NCI-H1930 (cell line): ENCODE results near the gene DOCK2.
"Not testable (repeated sequence)": the region's sequence is repeated elsewhere in the genome, so short reads cannot be mapped to it uniquely, and the experiment has no call there.

Source experiments
- DNase-seq, 2 experiments: peaks; one replicate each; lab custom pipeline; 2025; lab: John Stamatoyannopoulos, UW

Gene DOCK2

GRCh38 chr5:169789417-169789940 lies 152.4 kb downstream of the DOCK2 start:
- no peak for DNase-seq

- DNase-seq, result no peak
Measured at GRCh38 chr5:169791251-169791650, 154.2 kb downstream of the DOCK2 start.

- DNase-seq, result no peak
Measured at GRCh38 chr5:169795338-169795737, 158.3 kb downstream of the DOCK2 start.

GRCh38 chr5:169796731-169797130 lies 159.7 kb downstream of the DOCK2 start:
- DNase-seq, result no peak

GRCh38 chr5:169797577-169797976 lies 160.5 kb downstream of the DOCK2 start:
- DNase-seq, result no peak

GRCh38 chr5:169798438-169798837 lies 161.4 kb downstream of the DOCK2 start:
- DNase-seq, result no peak

GRCh38 chr5:169798906-169799660 lies 162.0 kb downstream of the DOCK2 start:
- no peak for DNase-seq

- no peak for DNase-seq
Measured at GRCh38 chr5:169801324-169801777, 164.3 kb downstream of the DOCK2 start.

GRCh38 chr5:169801781-169802180 lies 164.7 kb downstream of the DOCK2 start:
- no peak for DNase-seq

- DNase-seq, result no peak
Measured at GRCh38 chr5:169803077-169803981, 166.3 kb downstream of the DOCK2 start.

- no peak for DNase-seq
Measured at GRCh38 chr5:169804861-169805260, 167.8 kb downstream of the DOCK2 start.

- DNase-seq, result no peak
Measured at GRCh38 chr5:169805527-169805934, 168.5 kb downstream of the DOCK2 start.

GRCh38 chr5:169805937-169806700 lies 169.0 kb downstream of the DOCK2 start:
- no peak for DNase-seq

- DNase-seq, result no peak
Measured at GRCh38 chr5:169808118-169808581, 171.1 kb downstream of the DOCK2 start.

GRCh38 chr5:169808880-169809279 lies 171.8 kb downstream of the DOCK2 start:
- DNase-seq, result not testable (repeated sequence)

GRCh38 chr5:169809281-169809680 lies 172.2 kb downstream of the DOCK2 start:
- DNase-seq, result no peak

- no peak for DNase-seq
Measured at GRCh38 chr5:169810524-169810923, 173.4 kb downstream of the DOCK2 start.

GRCh38 chr5:169811023-169811422 lies 173.9 kb downstream of the DOCK2 start:
- DNase-seq, result no peak

GRCh38 chr5:169811680-169812079 lies 174.6 kb downstream of the DOCK2 start:
- DNase-seq, result no peak

GRCh38 chr5:169812786-169813185 lies 175.7 kb downstream of the DOCK2 start:
- DNase-seq, result no peak

- no peak for DNase-seq
Measured at GRCh38 chr5:169814045-169814444, 177.0 kb downstream of the DOCK2 start.

- no peak for DNase-seq
Measured at GRCh38 chr5:169814522-169814921, 177.4 kb downstream of the DOCK2 start.
